ENCODE results near the gene SERINC2.

Gene SERINC2

GRCh38 chr1:31482482-31483011 lies 69.5 kb downstream of the SERINC2 start:
- no peak for TF ChIP-seq GATA3 (IDR thresholded peaks at IDR 0.05; ENCODE audit: low read depth, low read length)
- no peak for TF ChIP-seq GATA2 (IDR thresholded peaks at IDR 0.05; ENCODE audit: low read depth, low read length)

GRCh38 chr1:31483012-31483946 lies 70.3 kb downstream of the SERINC2 start:
- no peak for TF ChIP-seq GATA2 (IDR thresholded peaks at IDR 0.05; ENCODE audit: low read depth, low read length)
